Kidney capillary endothelial cell (primary cell): Measurements from ENCODE around the gene MSI2.

Experiments used
- DNase-seq: peaks from one replicate; pipeline ENCODE4 v3.0.0-alpha.2; 2018; ENCODE audit warnings: low spot score

Gene MSI2

DNA sequence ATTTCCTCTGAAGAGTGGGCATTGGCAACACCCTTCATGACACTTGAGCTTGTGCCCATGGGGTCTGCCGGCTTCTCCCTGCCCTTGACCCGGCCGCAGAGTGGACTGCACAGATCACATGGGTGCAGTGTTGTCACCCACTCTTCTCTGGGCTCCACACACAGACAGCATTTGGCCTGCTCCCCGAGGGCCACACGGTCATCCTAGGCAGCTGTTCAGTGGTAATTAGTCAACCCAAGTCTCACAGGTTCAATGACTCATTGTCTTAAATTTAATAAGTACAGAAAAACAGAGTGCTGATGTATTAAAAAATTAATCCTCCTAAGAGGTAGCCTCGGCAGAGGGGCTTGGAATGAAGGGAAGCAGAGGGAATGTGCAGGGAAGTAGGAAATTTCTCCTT is 204.8 kb downstream of the MSI2 start:
- no peak for DNase-seq

DNA sequence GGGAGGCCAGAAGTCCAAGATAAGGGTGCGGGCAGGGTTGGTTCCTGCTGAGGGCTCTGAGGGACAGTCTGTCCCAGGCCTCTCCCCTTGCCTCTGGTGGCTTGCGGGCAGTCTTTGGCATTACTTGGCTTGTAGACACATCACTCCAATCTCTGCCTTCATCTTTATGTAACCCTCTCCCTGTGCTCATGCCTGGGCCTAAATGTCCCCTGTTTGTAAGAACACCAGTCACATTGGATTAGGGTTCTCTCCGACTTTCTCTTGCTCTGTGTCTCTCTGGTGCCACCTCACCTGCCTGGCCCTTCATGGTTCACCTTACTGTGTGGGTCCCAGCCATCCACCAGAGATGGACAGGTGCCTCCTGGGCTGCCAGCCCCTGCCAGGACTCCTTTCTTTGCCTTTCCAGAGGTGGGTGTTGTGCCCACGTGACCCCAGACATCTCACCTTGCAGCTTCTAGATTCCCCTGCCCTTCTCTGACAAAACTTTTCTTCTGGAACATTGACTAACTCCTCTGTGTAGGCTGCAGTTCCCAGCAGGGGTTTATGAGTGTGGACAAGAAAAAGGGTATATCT is 205.8 kb downstream of the MSI2 start:
- no peak for DNase-seq

DNA sequence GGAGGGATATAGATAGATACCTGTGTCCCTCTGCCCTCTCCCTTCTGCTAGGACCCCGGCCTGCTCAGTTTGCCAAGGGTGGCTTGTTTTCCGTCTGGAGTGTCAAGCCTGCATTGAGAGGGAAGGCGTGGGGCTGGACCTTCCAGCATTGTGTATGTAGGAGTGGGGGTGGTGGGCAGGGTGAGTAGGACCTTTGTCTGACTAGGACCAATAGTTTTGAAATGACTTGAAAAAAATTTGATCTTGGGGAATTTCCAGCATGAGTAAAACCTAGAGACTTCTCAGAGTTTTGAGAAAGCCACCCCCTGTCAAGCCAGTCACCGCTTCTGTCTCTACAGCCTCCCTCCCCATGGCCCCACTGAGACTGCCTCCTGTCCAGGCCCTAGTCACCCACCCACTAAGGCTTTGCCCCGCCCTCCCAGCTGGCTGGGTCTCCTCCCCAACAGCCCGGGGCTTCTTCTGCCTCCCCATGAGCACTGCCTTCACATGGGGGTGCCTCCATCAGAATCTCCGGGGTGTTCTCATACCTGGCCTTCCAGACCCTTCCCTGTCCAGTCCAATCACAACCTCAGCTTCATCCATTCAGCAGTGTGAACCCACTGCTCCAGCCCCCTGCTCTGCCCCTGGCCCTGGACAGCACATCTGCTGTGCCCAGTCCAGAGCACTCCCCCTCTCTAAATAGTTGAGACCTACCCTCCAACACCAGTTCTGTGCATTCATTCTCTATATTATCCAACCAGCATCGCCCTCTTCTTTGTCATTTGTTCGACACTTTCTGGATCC is 207.0 kb downstream of the MSI2 start:
- no peak for DNase-seq

DNA sequence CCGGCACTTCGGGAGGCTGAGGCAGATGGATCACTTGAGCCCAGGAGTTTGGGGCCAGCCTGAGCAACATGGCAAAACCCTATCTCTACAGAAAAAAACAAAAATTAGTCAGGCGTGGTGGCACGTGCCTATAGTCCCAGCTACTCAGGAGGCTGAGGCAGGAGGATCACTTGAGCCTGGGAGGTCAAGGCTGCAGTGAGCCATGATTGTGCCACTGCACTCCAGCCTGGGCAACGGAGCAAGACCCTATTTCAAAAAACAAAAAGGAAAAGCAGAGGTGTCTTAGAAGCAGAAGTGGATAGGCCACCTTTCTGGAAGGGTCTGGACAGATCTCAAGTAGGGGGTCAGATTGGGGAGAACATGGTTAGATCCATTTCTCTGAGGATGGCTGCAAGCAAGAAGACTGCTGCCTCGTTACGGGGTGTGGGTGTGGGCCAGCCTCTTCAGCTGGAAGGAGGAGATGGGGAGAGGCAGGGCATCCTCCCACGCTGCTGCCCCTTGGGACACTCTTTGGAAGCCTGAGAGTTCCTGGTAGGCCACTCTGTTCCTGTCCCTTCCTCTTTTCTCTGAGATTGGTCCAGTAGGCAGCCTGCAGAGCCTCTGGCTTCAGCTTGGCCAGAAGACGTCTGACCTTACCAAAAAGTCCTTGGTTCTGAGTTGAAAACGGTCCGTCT is 208.0 kb downstream of the MSI2 start:
- DNase-seq = no peak

DNA sequence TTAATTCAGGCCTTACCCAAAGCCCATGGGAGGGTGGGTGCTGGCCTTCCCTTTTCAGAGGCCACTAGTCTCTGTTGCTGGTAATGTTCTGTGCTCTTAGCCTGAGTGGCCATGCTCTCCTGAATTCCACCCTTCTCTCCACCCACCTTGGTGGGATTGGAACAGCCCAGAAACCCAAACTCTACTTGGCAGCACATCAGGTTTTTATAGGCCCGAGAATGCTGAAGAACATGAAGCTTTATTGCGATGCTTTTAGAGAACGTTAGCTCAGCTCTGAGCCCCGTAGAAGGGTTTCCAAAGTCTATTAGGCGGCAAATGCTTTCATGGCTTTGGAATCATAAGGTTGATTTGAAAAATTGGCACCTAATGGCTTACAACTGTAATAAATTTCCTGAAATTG is 209.3 kb downstream of the MSI2 start:
- DNase-seq = no peak

DNA sequence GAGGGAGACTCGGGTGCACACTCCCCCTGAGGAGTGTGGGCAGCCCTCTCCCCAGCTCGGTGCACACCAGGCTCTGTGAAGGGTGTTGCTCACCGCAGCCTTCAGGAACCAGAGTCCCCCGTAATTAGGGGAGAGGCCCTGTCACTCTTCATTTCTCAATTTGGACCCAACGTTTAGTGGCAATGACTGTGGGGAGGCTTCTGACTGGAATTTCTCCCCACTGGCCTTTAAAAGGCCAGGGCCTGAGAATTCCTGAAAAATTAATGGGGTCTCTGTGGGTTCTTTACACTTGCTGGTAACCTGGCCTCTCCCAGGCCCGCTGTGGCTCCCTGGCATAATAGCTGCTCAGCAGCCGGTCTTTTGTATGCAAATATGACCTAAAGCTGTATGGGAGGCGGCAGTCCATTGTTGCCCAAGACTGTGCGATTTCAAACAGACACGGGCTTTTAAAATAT is 209.7 kb downstream of the MSI2 start:
- no peak for DNase-seq

DNA sequence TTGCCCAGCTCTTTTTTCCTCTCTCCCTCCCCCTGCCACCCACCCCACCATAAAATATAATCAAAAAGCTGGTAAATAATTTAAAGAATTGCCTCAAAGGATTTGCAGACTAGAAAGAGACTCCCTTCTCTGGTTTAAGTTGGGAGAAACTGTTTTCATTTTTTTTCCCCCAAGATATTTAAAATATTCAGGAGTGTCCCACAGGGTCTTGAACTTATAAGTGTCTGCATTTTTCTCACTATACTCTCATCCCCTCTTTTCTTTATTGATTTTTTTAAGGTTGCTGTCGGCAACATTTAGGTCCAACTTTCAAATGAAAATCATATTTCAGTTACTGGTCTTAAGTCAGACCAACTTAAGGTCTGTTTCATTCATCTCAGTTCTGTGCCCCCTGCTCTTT is 210.2 kb downstream of the MSI2 start:
- no peak for DNase-seq

DNA sequence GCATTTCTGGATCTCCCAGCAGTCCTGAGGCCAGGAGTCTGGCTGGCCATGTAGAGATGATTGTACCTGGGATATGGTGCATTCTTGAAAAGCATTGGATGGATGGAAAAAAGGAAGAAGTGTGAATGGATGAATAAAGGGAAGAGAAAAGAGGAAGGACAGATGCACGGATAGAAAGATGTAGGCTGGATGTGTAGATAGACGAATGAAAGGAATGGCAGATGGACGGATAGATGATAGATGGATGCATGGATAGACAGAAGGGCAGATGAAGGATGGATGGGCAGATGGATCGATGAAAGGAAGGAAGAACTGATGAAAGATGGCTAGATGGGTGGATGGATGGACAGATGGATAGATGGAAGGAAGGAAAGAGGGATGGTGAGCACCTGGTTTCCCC is 210.9 kb downstream of the MSI2 start:
- DNase-seq = no peak

DNA sequence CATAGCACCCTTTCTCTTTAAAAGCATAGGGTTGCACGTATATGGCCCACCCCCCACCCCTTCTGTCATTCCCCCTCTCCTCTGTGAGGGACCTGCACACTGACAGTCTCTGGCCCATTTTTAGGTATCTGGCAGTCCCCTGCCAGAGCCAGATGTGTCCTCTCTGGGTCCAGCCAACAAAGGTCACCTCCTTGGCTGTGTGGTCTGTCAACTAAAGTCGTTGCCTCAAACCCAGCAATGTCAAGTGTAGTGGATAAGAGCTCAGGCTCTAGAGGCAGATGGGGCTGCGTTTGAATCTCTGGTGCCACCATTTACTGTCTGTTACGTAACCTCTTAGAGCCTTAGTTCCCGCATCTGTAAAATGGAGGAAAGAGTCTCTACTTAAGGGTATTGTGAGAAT is 211.5 kb downstream of the MSI2 start:
- DNase-seq = no peak

DNA sequence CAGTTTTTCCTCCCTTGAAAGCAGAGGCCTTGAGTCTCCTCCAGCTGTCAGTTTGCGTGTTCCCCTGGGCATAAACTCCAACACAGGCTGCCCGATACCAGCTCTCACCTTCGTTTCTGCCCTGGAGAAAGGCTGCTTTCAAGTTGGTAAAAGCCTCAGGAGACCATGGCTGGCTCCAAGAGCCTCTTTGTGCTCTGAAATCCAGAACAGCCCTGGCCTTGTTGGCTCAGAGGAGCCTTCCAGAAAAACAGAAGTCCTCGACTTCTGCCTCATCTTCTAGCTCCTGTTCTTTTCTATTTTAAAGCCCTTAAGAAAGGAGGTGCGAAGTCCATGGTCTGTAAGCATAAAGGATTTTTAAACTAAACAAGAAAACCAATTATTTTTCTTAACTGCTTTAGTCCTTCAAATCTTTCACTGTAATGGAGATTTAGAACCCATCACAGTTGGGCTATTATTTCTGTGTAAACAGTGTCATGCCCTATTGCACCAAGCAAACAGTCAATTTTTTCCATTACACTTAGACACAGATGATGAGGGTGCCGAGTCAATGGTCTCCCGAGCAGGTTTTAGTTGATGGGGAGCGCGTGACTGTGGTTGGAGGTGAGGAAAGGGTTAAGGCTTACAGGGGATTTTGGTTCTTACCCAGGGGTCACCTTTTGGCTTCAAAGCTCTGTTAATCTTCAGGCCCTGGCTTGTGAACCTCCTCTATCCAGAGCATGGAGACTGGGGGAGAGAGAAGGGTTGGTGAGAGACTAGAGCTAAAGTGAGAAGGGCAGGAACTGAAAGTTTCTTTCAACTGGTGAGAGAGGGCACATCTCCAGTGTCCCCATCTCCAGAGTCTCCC is 212.8 kb downstream of the MSI2 start:
- DNase-seq = no peak

DNA sequence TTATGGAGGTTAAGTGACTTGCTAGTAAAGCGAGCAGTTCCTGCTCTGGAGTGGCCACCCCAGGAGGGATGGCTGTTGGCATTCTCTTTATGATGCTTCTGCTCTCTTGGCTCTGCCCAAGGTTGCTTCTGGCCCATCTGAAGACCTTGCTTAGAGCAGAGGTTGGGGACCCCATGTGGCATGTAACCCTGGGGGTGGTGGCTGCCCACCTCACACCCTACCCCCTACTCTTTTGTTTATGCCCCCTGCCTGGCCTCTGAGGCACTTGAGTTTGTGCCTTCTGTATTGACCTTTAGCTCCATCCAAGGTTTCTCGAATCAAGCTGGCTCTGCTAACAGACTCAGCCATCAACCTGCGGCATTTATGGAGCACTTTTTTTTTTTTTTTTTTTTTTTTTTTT is 214.6 kb downstream of the MSI2 start:
- DNase-seq = no peak

DNA sequence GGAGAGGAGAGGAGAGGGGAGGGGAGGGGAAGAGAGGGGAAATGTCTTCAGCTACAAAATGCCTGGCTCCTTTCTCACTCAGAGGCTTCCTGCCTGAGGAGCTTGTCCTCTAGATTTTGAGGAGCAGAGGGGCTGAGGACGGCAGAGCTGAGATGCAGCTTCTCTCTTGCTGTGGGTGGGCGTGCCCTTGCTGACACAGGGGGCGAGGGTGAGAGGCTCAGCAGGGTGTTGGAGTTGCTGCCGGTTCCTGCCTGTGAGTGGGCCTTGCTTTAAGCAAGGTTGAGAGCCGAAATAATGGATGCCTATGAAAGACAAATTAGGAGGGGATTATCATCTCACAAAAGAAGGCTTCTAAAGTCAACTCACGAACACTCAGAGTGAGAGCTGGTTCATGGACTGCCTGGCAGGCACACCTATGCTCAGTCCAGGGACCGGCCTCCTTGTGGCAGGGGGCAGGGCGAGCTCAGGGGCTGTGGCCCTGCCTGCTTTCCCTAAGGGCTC is 215.6 kb downstream of the MSI2 start:
- no peak for DNase-seq

DNA sequence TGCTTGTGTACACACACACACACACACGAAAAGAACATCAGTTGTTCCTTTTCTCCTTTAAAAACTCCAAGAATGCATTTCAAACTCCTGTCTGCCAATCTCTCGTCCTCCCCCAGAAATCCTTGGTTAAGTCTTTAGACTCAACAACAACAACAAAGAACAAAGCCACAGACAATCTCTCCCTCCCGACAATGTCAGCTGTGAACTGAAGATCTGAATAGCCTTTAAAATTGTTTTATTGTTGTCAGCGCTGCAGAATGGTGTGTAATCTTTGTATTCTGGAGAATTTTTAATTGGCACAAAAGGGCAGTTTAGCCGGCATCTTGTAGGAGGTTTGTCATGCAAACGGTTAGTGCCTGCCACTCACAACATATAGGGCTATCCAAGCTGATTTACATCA is 219.5 kb downstream of the MSI2 start:
- no peak for DNase-seq

DNA sequence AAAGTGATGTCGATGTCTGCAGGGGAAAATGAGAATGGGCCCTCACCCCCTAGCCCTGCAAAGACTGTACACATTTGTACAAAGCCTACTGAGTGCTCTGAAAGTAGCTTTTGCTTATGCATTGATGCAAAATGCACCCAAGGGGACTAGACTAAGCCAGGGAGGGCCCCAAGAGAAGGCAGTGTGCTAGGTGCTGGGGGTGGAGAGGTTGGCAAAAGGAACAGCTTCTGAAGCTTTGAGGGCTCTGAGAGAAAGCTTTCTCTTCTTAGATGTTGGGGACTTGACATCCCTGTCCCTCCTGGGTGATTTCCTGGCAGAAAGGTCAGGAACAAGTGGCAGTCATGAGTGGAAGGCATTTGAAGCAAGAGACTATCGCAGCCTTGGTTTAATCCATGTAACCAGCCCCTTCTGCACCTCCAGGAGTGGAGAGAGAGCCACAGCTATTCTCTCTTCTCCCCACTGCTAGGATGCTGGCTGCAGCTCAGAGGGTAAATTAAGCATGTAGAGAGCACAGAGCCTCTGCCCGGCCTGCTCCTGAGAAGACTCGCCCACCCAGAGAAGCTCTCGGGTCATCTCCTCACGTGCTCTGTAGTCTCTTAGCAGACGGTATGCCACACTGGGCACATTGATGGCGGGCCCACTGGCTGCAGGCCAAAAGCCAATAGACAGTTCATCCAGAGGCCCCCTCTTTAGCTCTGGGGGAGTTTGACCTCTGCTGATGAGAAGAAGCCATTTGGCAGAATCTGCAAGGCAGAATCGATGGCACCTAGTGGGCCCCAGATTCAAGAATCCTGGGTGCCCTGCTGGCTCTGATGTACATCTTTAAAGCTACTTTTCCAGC is 221.4 kb downstream of the MSI2 start:
- no peak for DNase-seq

DNA sequence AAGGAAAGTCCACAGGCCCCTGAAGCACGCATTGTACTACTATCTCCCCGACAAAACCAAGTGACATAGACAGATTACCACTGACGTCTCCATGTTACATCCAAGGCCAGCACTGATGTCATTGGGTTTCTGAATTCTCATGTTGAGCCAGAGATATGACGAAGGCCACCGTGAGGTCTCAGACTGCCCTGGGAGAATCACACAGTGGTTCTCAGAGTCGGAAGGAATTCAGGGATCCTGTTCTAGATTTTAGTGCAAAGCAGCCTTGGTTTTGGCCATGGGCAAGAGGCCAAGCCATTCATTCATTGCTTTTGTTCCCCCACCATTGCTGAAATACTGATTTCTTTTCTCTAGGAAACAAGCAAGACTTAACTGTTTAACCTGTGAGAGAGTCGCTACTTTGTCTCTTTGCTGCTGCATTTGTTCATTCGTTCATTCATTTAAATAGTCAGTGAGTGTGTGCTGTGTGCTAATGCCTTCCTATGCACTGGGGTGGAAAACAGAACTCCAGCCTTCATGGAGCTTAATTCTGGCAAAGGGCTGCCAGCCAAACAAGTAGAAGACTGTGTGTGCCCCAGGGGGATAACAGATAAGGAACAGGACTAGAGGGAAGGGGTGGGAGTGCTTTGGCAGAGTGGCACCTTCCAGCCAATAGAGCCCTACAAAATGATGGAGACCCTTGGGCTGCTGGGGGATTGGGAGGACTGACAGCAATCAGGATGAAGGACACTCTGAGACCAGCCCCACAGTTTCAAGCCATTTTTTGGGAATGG is 222.3 kb downstream of the MSI2 start:
- no peak for DNase-seq

DNA sequence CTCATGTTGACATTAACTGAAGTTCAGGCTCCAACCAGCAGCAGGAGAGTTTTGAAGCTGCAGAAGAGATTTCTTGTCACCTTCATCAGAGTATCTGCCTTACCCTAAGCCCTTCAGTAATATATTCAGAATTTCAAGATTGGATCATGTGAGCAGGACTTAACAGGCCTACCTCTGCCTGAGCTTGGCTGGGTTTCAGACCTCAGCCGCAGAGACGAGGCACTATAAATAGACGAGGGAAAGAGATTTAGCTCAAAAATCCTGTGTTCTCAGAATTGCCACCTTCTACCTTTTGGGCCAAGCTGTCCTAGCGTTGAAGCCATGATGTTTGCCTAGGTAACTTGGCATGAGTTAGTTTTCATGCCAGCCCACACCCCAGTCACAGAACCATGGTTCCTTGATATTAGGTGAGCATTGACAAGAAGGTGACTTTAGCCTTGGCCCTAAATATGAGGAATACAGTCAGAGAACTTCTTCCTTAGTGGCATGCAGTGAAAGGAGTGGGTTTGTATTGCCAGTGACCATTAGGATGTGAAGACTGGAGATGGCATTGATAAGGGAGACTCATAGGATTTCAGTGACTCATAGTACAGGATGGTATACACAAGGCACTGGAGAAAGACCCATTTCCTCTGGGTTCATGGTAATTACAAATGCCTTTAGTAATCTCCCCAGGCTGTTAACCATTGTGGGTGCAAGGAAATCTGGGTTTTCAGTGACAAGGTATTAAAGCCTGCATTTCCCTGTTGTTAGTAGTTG is 224.3 kb downstream of the MSI2 start:
- peak; percentile 36 for DNase-seq

DNA sequence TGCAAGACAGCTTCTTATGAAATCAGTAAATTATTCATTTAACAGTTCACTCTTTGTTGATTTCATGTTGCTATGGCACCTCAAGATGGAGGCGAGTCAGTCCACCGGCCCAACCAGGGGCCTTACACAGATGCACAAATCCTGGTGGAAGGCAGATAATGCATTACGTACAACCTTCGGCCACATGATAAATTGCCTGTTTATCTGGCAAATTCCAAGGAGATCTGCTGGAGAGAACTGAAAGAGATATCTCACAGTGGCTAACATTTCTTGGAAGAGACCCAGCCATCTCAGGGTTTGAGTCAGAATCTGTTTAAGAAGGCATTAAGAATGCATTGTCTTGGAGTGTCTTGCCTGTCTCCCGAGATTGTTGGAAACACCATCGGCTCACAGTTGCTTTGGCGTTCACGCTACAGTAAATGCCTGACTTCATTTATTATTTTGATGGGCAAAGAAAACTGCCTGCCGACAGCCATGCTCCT is 225.6 kb downstream of the MSI2 start:
- no peak for DNase-seq

DNA sequence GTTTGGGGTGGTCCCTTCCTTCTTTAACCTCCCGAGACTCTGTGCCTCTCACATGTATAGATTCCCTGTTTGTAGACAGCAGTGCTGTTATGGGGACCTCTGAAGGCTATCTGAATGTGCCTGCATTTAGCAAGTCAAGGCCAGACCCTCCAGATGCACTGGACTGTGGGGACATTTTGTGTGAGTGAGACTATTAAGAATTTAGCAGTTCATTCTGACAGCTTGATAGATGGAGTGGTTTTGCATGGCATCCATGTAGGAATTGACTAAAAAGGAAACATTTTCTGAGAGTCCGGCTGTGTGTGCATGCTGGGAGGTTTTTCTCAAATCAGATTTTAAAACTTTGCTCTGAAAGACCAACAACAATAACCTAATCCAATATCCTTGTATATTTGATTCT is 226.3 kb downstream of the MSI2 start:
- DNase-seq = no peak

DNA sequence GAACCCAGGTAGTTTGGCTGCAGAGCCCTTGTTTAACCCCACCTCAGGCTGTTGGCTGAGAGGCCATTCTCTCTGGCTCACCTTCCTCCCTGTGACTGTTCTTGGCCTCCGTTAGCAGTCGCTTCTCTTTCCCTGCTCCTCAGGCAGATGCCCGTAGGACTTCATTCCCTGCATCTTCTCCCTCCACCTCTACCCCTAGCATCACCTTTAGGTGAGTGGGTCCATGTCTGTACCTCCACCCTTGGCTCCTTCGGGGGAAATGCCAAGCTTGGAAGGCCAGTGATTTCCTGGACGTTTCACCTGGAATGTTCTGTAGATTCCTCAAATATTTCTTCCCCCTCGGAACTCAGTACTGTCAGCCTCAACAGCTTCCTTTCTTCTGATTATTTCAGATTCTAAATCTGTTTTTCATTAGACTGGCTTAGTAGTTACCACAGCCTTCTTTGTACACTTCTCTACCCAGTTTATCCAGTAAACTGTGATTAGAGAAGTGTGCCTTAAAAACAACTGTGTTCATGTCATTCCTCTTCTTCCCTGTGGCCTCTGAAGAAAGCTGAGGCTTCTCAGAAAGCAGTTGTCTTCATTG is 227.9 kb downstream of the MSI2 start:
- DNase-seq = no peak
